Measurements from ENCODE around the gene MELK.

The MELK gene

GRCh38 chr9:36576866-36577265 is 4.2 kb downstream of the MELK start:
- in situ Hi-C loops (cut with MboI; ENCODE audit: low sequenced_read_pairs, unreplicated experiment): no loop called here
- DNase-seq (ENCODE audit: low spot score): no peak

GRCh38 chr9:36584620-36585460 is 12.1 kb downstream of the MELK start:
- no peak for DNase-seq (ENCODE audit: low spot score)
- in situ Hi-C loops (cut with MboI; ENCODE audit: low sequenced_read_pairs, unreplicated experiment): no loop called here

More at GRCh38 chr9:36576866-36577265, 4.2 kb downstream of the MELK start:
- no peak for TF ChIP-seq CTCF (IDR thresholded peaks at IDR 0.05; ENCODE audit: borderline replicate concordance, control extremely low read depth, extremely low read depth, insufficient read depth, missing control alignments)

GRCh38 chr9:36590231-36590630 is 17.5 kb downstream of the MELK start:
- in situ Hi-C loops (cut with MboI; ENCODE audit: low sequenced_read_pairs, unreplicated experiment): no loop called here
- no peak for DNase-seq (ENCODE audit: low spot score)

More at GRCh38 chr9:36584620-36585460, 12.1 kb downstream of the MELK start:
- no peak for TF ChIP-seq CTCF (IDR thresholded peaks at IDR 0.05; ENCODE audit: borderline replicate concordance, control extremely low read depth, extremely low read depth, insufficient read depth, missing control alignments)

GRCh38 chr9:36592801-36593583 is 20.3 kb downstream of the MELK start:
- DNase-seq (ENCODE audit: low spot score): no peak
- no peak for TF ChIP-seq CTCF (IDR thresholded peaks at IDR 0.05; ENCODE audit: borderline replicate concordance, control extremely low read depth, extremely low read depth, insufficient read depth, missing control alignments)
- in situ Hi-C loops (cut with MboI; ENCODE audit: low sequenced_read_pairs, unreplicated experiment): no loop called here

More at GRCh38 chr9:36590231-36590630, 17.5 kb downstream of the MELK start:
- no peak for TF ChIP-seq CTCF (IDR thresholded peaks at IDR 0.05; ENCODE audit: borderline replicate concordance, control extremely low read depth, extremely low read depth, insufficient read depth, missing control alignments)

- in situ Hi-C loops (cut with MboI; ENCODE audit: low sequenced_read_pairs, unreplicated experiment): no loop called here
- TF ChIP-seq CTCF (IDR thresholded peaks at IDR 0.05; ENCODE audit: borderline replicate concordance, control extremely low read depth, extremely low read depth, insufficient read depth, missing control alignments): no peak
- no peak for DNase-seq (ENCODE audit: low spot score)
Observed at GRCh38 chr9:36594213-36594612, 21.5 kb downstream of the MELK start.

GRCh38 chr9:36597412-36598178 is 24.9 kb downstream of the MELK start:
- TF ChIP-seq CTCF (IDR thresholded peaks at IDR 0.05; ENCODE audit: borderline replicate concordance, control extremely low read depth, extremely low read depth, insufficient read depth, missing control alignments): peak; percentile 41
- peak; percentile 47 for DNase-seq (ENCODE audit: low spot score)
- in situ Hi-C loops (cut with MboI; ENCODE audit: low sequenced_read_pairs, unreplicated experiment): no loop called here
